Measurements from ENCODE around the gene TLR1.

The TLR1 gene, protein sequence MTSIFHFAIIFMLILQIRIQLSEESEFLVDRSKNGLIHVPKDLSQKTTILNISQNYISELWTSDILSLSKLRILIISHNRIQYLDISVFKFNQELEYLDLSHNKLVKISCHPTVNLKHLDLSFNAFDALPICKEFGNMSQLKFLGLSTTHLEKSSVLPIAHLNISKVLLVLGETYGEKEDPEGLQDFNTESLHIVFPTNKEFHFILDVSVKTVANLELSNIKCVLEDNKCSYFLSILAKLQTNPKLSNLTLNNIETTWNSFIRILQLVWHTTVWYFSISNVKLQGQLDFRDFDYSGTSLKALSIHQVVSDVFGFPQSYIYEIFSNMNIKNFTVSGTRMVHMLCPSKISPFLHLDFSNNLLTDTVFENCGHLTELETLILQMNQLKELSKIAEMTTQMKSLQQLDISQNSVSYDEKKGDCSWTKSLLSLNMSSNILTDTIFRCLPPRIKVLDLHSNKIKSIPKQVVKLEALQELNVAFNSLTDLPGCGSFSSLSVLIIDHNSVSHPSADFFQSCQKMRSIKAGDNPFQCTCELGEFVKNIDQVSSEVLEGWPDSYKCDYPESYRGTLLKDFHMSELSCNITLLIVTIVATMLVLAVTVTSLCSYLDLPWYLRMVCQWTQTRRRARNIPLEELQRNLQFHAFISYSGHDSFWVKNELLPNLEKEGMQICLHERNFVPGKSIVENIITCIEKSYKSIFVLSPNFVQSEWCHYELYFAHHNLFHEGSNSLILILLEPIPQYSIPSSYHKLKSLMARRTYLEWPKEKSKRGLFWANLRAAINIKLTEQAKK

GRCh38 chr4:38804654-38805295, at the start of gene TLR1:
Gene TLR1, minus strand, starts transcription at chr4:38804791. Its CDS starts 5,960 bp downstream, at chr4:38798831.
- peak; percentile 28 for DNase-seq (ENCODE audit: low read depth in 2 of 2)

GRCh38 chr4:38846015-38846414, 41.4 kb upstream of the TLR1 start:
- no peak for DNase-seq (ENCODE audit: low read depth in 2 of 2)

DNA sequence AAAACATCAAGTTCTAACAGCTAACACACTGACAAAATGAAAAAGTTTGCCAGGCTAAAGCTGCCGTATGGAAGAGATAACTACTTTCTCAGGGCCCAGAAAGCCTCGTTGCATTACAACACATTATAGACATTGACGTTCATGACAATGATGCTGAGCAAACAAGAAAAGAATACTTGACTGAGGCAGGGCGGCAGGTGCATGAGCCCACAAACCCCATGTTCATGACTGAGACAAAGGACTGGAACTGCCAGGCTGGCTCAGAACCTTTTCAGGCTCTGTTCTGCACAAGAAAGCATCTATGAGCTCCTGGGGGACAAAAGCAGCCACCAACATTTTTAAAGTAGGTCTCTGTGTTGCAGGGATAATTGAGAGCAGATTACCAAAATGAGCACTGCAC, 38.4 kb upstream of the TLR1 start:
- DNase-seq (ENCODE audit: low read depth in 2 of 2), result no peak

GRCh38 chr4:38837849-38838248, 33.3 kb upstream of the TLR1 start:
- DNase-seq (ENCODE audit: low read depth in 2 of 2), result peak in 1 of 2 experiments; percentile 38

DNA sequence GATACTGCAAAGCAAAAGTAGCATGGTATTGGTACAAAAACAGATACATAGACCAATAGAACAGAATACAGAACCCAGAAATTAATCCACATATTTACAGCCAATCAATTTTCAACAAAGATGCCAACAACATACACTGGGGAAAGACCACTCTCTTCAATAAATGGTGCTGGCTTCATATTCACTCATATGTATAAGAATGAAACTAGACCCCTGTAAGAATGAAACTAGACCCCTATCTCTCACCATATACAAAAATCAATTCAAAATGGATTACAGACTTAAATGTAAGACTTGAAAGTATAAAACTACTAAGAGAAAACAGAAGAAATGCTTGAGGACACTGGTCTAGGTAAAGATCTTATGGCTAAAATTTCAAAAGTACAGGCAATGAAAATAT, 32.7 kb upstream of the TLR1 start:
- no peak for DNase-seq (ENCODE audit: low read depth in 2 of 2)

- no peak for DNase-seq (ENCODE audit: low read depth in 2 of 2)
Observed at GRCh38 chr4:38834570-38834969, 30.0 kb upstream of the TLR1 start.

DNA sequence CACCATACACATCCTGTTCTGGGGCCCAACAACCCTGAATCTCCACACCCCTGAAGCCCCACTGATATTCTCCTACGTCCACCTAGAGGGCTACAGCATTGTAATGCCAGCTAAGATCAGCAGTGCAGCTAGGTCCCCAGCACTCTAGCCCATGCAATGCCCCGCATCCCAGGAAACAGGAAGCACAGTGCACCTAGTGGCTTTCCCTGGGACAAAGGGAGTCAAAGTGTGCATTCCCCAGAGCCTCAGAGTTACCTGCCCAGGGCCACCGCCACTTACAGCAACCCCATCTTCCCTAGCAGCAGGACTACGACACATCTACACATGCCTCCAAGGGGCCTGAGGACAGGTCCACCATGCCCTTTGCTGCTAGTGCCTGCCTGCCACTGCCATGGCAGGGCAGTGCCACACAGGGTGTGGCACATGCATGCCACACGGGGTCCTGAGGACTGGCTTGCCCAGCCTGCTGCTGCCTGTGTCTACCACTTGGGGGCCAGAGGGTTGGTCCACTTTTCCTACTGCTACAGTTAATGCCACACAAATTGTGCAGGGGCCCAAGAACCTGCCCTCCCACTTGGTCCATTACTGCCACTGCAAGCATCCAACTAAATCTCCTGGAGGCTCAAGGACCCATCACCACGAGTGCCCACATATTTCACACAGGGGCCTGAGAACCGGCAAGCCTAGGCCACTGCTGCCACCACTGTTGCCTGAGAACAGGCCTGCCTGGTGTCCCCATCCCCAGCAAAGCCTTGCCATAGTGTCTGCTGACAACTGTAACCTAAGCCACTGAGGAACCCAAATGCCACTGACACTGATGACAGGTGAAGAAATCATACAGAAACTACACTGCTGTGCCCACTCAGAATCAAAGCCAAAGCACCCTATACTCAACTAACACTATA, 28.3 kb upstream of the TLR1 start:
- no peak for DNase-seq (ENCODE audit: low read depth in 2 of 2)

- no peak for DNase-seq (ENCODE audit: low read depth in 2 of 2)
Observed at GRCh38 chr4:38832206-38832605, 27.6 kb upstream of the TLR1 start.

DNA sequence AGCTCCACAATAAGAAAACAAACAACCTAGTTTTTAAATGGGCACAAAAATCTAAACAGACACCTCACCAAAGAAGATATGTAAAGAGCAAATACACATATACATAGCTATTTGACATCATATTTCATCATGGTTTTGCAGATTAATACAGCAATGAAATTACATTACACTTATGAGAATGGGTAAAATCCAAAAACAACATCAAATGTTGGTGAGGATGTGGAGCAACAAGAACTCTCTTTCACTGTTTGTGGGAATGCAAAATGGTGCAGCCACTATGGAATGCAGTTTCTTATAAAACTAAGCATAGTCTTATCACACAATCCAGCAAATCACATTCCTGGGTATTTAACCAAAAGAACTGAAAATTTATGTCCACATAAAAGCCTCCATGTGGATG, 27.1 kb upstream of the TLR1 start:
- DNase-seq (ENCODE audit: low read depth in 2 of 2), result no peak

GRCh38 chr4:38829237-38829636, 24.6 kb upstream of the TLR1 start:
- DNase-seq (ENCODE audit: low read depth in 2 of 2), result no peak

- DNase-seq (ENCODE audit: low read depth in 2 of 2), result no peak
Observed at GRCh38 chr4:38823766-38824165, 19.2 kb upstream of the TLR1 start.

DNA sequence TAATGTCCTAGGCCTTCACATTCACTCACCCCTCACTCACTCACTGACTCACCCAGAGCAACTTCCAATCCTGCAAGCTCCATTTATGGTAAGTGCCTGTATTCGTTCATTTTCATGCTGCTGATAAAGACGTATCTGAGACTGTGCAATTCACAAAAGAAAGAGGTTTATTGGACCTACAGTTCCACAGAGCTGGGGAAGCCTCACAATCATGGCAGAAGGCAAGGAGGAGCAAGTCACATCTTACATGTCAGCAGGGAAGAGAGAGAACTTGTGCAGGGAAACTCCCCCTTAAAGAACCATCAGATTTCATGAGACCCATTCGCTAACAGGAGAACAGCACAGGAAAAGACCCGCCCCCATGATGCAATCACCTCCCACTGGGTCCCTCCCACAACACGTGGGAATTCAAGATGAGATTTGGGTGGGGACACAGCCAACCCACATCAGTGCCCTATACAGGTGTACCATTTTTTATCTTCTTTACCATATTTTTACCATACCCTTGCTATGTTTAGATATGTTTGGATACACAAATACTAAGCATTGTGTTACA, 18.2 kb upstream of the TLR1 start:
- no peak for DNase-seq (ENCODE audit: low read depth in 2 of 2)

DNA sequence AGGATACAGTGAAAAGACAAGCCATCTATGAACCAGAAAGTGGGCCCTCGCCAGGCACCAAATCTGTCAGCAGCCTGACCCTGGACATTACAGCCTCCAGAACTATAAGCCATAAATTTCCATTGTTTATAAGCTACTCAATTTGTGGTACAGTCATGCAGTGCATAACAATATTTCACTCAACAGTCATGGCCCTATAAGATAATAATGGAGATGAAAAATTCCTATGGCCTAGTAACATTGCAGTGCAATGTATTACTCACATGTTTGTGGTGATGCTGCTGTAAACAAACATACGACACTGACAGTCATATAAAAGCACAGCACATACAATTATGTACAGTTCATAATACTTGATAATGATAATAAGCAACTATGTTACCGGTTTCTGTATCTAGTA, 17.1 kb upstream of the TLR1 start:
- no peak for DNase-seq (ENCODE audit: low read depth in 2 of 2)

DNA sequence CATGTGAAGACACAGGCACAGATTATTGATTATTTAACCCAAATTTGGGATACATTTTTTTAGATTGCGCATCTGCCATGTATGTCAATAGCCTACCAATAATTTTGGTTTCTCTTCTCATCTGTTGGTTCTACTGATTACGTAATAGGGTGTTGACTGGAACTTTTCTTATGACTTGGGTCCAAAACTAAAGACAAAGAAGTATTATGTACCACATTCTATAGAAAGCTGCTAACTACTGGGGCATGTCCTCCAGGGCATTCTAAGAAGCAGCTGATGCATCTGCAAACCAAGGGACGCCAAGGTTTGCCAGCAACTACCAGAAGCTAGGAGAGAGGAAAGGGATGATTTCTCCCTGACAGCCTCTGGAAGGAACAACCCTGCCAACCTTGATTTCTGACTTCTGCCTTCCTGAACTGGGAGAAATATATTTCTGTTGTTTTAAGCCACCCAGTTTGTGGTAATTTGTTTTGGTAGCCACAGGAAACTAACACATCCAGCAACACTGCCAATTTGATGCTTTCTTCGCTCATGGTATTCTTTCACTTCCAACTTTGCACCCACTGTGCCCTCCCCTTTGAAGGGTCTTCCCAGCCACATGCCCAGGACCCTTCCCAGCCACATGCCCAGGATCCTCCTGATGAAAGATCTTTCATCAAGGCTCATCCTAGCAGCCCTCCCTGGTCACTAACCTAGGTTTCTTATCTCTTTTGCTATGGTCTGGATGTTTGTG, 15.9 kb upstream of the TLR1 start:
- DNase-seq (ENCODE audit: low read depth in 2 of 2), result no peak

- DNase-seq (ENCODE audit: low read depth in 2 of 2), result no peak
Observed at GRCh38 chr4:38819569-38819968, 15.0 kb upstream of the TLR1 start.

DNA sequence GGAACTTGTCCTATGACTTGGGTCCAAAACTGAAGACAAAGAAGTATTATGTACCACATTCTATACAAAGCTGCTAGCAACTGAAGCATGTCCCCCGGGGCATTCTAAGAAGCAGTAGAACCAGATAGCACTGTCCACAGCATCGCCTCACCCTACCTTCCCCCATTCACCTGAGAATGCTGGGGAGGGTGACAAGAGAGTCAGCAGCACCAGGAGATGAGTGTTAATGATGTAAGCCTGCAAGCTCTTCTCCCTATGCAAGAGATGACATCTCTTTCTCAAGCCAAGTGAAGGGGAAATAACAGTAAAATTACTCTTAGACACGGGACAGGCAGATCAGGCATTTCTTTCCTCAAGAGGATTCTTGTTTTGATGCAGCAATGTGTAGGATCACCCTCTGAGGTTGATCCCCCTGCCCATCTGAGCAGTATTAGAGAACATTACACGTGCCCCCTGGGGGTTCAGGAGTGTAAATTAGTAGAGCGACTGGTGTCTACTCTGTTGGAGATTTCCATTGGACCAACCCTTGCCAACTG, 13.9 kb upstream of the TLR1 start:
- DNase-seq (ENCODE audit: low read depth in 2 of 2), result no peak

- DNase-seq (ENCODE audit: low read depth in 2 of 2), result no peak
Observed at GRCh38 chr4:38815885-38816782, 11.5 kb upstream of the TLR1 start.

GRCh38 chr4:38814386-38814785, 9.8 kb upstream of the TLR1 start:
- DNase-seq (ENCODE audit: low read depth in 2 of 2), result no peak

GRCh38 chr4:38811297-38811696, 6.7 kb upstream of the TLR1 start:
- no peak for DNase-seq (ENCODE audit: low read depth in 2 of 2)
